Measurements from ENCODE around the gene EPS8L3. TPM values are rescaled to one million over a fixed set of nuclear protein-coding genes. Genes with fewer than 3 reads are reported as not detected.

EPS8L3 gene
- total RNA-seq, 1 experiment from 2014 or later, result 0.96 TPM

DNA sequence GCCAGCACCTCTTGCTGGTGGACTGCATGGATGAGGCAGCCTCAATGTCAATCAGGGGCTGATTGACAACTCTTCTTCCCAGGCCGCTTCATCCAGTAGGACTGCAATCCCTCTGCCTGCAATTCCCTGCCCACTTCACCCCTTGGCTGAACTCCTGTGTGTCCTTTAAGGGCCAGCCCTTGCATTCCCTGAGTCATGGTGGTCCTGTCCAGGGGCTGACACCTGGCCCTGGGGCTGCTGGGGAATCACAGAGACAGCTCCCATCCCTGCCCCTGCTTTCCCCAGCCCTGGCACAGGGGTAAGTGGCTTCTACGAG, 4.6 kb upstream of the EPS8L3 start:
- RAD21 ChIA-PET (ENCODE audit: low non-redundant PET in 1 of 2, low total read pairs in 2 of 2, uncharacterized antibody in 2 of 2, unreplicated experiment in 2 of 2), result no interaction called here

More for the DNA sequence above, 4.6 kb upstream of the EPS8L3 start:
- BruUV-seq (replicated peaks), result no TSS peak
- H3K9ac ChIP-seq (ENCODE audit: low read length), result no peak overlapping the region
- no peaks in the 10 kb centered on the region for H3K9me2 ChIP-seq (ENCODE audit: insufficient read depth)
- peaks cover 12 to 21% of the 10 kb centered on the region in 2 experiments for H3K4me1 ChIP-seq (ENCODE audit: control insufficient read depth in 1 of 2, insufficient read depth in 2 of 2, low read length in 2 of 2)
- ATAC-seq (no peak), DNase-seq (ENCODE audit: low read depth, low spot score) (no peak)
- H3K79me2 ChIP-seq (ENCODE audit: insufficient read depth, low read length), result no peaks in the 10 kb centered on the region
- H3K9me3 ChIP-seq (ENCODE audit: control insufficient read depth in 1 of 2, insufficient read depth in 1 of 2, low read depth in 1 of 2, low read length in 2 of 2), result no peaks in the 10 kb centered on the region
- no peaks in the 10 kb centered on the region for H4K20me1 ChIP-seq (ENCODE audit: insufficient read depth)
- H3K36me3 ChIP-seq (ENCODE audit: control insufficient read depth in 1 of 2, insufficient read depth in 2 of 2, low read length in 2 of 2), result no peaks in the 10 kb centered on the region
- ChIA-PET CTCF (no interaction called here), POLR2A (no interaction called here)
- H3K4me2 ChIP-seq (ENCODE audit: low read length), result no peak overlapping the region
- H3K27ac ChIP-seq (ENCODE audit: low read depth, low read length), result no peak overlapping the region
- no peak for TF ChIP-seq CEBPB (IDR thresholded peaks at IDR 0.05; ENCODE audit: low read depth)
- TF ChIP-seq, protein P1, sequence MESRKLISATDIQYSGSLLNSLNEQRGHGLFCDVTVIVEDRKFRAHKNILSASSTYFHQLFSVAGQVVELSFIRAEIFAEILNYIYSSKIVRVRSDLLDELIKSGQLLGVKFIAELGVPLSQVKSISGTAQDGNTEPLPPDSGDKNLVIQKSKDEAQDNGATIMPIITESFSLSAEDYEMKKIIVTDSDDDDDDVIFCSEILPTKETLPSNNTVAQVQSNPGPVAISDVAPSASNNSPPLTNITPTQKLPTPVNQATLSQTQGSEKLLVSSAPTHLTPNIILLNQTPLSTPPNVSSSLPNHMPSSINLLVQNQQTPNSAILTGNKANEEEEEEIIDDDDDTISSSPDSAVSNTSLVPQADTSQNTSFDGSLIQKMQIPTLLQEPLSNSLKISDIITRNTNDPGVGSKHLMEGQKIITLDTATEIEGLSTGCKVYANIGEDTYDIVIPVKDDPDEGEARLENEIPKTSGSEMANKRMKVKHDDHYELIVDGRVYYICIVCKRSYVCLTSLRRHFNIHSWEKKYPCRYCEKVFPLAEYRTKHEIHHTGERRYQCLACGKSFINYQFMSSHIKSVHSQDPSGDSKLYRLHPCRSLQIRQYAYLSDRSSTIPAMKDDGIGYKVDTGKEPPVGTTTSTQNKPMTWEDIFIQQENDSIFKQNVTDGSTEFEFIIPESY (IDR thresholded peaks at IDR 0.05; ENCODE audit: extremely low read depth, insufficient replicate concordance, low read length), result no peak
- TF ChIP-seq, protein P2, sequence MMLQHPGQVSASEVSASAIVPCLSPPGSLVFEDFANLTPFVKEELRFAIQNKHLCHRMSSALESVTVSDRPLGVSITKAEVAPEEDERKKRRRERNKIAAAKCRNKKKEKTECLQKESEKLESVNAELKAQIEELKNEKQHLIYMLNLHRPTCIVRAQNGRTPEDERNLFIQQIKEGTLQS (IDR thresholded peaks at IDR 0.05), result no peak
- no peak for TF ChIP-seq SP1 (IDR thresholded peaks at IDR 0.05; ENCODE audit: low read depth)
- TF ChIP-seq, protein P3, sequence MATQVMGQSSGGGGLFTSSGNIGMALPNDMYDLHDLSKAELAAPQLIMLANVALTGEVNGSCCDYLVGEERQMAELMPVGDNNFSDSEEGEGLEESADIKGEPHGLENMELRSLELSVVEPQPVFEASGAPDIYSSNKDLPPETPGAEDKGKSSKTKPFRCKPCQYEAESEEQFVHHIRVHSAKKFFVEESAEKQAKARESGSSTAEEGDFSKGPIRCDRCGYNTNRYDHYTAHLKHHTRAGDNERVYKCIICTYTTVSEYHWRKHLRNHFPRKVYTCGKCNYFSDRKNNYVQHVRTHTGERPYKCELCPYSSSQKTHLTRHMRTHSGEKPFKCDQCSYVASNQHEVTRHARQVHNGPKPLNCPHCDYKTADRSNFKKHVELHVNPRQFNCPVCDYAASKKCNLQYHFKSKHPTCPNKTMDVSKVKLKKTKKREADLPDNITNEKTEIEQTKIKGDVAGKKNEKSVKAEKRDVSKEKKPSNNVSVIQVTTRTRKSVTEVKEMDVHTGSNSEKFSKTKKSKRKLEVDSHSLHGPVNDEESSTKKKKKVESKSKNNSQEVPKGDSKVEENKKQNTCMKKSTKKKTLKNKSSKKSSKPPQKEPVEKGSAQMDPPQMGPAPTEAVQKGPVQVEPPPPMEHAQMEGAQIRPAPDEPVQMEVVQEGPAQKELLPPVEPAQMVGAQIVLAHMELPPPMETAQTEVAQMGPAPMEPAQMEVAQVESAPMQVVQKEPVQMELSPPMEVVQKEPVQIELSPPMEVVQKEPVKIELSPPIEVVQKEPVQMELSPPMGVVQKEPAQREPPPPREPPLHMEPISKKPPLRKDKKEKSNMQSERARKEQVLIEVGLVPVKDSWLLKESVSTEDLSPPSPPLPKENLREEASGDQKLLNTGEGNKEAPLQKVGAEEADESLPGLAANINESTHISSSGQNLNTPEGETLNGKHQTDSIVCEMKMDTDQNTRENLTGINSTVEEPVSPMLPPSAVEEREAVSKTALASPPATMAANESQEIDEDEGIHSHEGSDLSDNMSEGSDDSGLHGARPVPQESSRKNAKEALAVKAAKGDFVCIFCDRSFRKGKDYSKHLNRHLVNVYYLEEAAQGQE (IDR thresholded peaks at IDR 0.05; ENCODE audit: low read depth), result no peak
- TF ChIP-seq POLR2A (IDR thresholded peaks at IDR 0.05; ENCODE audit: borderline replicate concordance, extremely low read depth, insufficient read depth, insufficient read length), result no peak
- no peak for TF ChIP-seq JUND (IDR thresholded peaks at IDR 0.05)
- TF ChIP-seq EZH2 (IDR thresholded peaks at IDR 0.05), result no peak
- TF ChIP-seq ZFX (IDR thresholded peaks at IDR 0.05), result no peak
- TF ChIP-seq, protein P4, sequence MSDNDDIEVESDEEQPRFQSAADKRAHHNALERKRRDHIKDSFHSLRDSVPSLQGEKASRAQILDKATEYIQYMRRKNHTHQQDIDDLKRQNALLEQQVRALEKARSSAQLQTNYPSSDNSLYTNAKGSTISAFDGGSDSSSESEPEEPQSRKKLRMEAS (IDR thresholded peaks at IDR 0.05), result no peak
- no peak for TF ChIP-seq POLR2AphosphoS5 (IDR thresholded peaks at IDR 0.05; ENCODE audit: low read depth, low read length)
- TF ChIP-seq, protein P5, sequence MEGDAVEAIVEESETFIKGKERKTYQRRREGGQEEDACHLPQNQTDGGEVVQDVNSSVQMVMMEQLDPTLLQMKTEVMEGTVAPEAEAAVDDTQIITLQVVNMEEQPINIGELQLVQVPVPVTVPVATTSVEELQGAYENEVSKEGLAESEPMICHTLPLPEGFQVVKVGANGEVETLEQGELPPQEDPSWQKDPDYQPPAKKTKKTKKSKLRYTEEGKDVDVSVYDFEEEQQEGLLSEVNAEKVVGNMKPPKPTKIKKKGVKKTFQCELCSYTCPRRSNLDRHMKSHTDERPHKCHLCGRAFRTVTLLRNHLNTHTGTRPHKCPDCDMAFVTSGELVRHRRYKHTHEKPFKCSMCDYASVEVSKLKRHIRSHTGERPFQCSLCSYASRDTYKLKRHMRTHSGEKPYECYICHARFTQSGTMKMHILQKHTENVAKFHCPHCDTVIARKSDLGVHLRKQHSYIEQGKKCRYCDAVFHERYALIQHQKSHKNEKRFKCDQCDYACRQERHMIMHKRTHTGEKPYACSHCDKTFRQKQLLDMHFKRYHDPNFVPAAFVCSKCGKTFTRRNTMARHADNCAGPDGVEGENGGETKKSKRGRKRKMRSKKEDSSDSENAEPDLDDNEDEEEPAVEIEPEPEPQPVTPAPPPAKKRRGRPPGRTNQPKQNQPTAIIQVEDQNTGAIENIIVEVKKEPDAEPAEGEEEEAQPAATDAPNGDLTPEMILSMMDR (IDR thresholded peaks at IDR 0.05 in 2 of 3, conservative IDR thresholded peaks at IDR 0.05 in 1 of 3; ENCODE audit: borderline replicate concordance in 1 of 3, insufficient read depth in 1 of 3, low read depth in 2 of 3, low read length in 2 of 3), result no peak
- TF ChIP-seq ZNF274 (IDR thresholded peaks at IDR 0.05; ENCODE audit: low read depth, low read length), result no peak
- no peak for TF ChIP-seq CBX3 (IDR thresholded peaks at IDR 0.05; ENCODE audit: low read depth)
- TF ChIP-seq TCF7L2 (IDR thresholded peaks at IDR 0.05; ENCODE audit: borderline replicate concordance, extremely low read depth, insufficient read depth, insufficient read length), result no peak
- no peak for TF ChIP-seq EGR1 (IDR thresholded peaks at IDR 0.05; ENCODE audit: low read depth)
- no peak for TF ChIP-seq YY1 (IDR thresholded peaks at IDR 0.05; ENCODE audit: extremely low read depth, insufficient replicate concordance, low read depth, low read length)
- no peak for TF ChIP-seq SRF (IDR thresholded peaks at IDR 0.05; ENCODE audit: low read depth)
- H3K4me3 ChIP-seq (replicated peaks in 1 of 2; ENCODE audit: low read depth in 1 of 2, low read length in 2 of 2), result no peak overlapping the region
- intact Hi-C loops (cut with micrococcal nuclease), result no loop called here
- H2AFZ ChIP-seq (ENCODE audit: low read depth, low read length, poor library complexity, severe bottlenecking), result no peak overlapping the region
- H3K27me3 ChIP-seq (ENCODE audit: insufficient read depth, low read length), result no peaks in the 10 kb centered on the region

Data from HCT116 (cell line).